GM19351 (cell line): ENCODE data around the gene ZBTB11.
"Not testable (repeated sequence)": the region's sequence is repeated elsewhere in the genome, so short reads cannot be mapped to it uniquely, and the experiment has no call there.

ENCODE experiments used
- ATAC-seq: cut with Tn5 transposase; IDR thresholded peaks from one replicate; pipeline ENCODE4 v1.9.1; 2021; ENCODE audit warnings: mild to moderate bottlenecking, moderate library complexity; ENCODE audit not compliant: unreplicated experiment

Gene ZBTB11

GRCh38 chr3:101676765-101677435 is at the start of gene ZBTB11:
Gene ZBTB11 (minus strand): TSS chr3:101677132. CDS start chr3:101676914, 218 bp downstream.
- ATAC-seq, result peak; percentile 66

DNA sequence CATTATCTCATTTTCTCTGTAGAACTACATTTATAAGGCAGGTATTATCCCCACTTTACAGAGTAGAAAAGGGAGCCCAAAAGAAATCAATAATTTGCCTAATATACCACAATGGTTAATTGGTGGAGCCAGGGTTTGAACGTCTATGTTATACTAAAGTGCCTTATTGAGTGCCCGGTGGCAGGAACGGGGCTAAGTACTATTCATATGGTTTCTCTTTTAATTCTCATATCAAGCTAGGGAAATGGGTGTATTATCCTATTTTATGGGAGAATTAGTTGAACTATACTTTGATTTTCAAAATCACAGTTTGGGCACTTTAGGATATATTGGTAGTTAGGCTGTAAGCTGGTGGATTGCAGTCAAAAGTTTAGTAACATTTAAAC is 49.0 kb upstream of the ZBTB11 start:
- ATAC-seq, result no peak

DNA sequence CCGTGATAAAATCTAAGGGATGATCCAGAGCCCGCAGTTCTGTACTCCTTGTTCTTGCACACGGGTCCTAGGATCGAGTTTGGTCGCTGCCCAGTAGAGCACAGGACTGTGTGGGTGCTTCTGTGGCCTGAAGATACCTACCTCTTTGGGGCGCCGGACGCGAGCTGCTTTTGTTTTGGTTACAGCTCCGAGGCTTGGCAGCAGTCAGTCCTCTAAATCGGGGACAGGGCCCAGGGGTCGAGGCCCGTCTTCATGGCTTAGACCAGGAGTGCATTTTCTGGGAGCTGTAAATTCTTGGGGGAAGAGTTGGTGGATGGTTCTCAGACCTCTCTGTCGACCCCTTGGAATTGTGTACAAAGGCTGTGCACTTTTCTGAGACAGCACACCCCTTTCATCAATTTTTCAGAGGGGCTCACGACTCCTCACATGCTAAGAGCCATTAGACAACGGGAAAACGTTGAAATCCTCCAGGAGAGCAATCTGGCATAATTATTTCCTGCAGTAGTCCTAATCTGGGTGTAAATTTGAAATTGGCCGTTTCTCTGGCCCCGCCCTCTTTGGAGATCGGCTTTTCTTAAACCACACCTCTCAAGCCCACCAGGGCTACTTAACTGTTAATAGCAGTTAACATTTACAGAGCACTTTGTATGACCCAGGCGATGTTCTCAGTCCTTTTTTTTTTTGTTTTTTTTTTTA is 48.4 kb upstream of the ZBTB11 start:
- peak; percentile 22 for ATAC-seq

DNA sequence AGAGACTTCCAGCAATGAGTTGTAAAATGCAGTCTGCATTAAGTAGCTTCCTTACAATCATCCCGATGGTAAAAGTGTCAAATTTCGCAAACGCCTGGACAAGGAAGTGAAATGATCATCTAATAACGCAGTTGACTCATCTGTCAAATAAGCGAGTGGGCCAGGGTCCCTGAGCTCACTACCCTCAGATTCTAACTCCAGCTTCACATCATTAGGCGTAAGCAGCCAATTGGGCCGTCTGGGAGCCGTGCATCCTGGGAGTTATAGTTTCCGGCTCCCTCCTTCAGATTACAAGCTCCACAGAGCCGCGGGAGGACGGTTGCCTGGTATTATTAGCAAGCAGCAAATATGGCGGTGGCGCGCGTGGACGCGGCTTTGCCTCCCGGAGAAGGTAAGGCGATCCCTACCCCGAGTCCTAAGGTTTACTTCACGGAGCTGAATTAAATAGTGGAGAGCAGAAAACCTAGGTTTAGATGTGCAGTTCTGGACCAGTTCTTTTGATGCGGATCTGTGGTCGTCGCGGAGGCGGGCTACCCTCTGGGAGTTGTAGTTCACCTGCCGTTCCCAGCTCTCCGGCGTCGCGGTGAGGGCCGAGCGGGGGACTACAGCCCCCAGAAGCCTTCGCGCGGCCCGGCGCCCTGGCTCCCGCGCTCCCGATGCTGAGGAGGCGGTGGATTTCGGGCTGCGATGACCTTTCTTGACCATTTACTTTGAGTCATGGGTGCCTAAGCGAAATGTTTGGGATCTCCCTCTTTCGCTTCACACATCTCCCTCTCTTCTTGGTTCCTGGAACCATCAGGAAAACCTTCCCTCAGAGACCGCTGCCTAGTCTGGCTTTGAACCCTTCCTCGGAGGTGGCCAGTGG is 47.6 kb upstream of the ZBTB11 start, which contains the start of gene CEP97:
CEP97 (plus strand) TSS at position 286 of the 865 bp plus-strand sequence; CDS start at position 349, 63 bp downstream.
- ATAC-seq, result peak; percentile 83

- peak; percentile 57 for ATAC-seq
These were observed 45.7 kb upstream of the ZBTB11 start for GRCh38 chr3:101722394-101723173.

DNA sequence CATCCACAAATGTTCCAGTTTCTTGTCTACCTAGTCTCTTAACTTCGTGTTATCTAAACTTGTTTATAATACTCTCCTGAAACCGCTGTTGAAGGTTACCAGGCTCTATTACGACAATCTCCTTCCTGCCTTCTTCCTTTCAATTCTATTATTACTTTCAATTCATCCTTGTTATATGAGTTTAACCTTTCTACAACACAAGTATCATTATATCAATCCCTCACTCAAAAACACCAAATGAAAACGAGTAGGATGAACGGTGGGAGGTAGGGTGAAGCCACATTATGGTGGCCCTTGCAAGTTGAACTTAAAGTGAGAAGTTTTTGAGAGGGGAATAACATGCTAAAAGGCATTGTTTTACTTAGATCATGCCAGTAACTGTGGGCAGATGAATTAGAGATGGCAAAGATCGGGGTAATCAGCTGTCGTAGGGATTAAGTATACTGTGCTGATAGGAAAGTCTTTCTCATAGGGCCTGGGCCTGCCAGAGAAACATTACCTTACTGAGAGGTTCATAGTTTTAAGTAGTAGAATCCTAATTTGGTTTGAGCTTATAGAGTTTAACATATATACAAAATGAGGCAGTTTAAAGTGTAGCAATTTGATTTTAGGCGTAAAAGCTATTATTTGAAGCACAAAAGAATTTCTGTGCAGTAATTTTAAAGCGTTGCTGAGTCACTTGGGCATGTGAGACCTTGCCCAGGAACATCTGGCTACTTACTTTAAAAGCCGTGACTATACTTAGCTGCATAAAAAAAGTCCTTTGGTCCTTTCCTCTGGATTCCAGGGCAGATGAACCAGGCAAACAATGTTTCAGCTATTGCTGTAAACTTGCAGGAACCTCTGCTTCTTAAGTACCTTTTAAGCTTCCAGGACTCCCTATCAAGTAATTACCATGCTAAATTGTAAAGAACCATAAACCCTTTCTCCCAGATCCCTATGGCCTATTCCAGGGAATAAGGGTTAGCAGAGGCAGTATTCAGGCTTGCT is 44.2 kb upstream of the ZBTB11 start:
- no peak for ATAC-seq

GRCh38 chr3:101719604-101720185 is 42.8 kb upstream of the ZBTB11 start:
- no peak for ATAC-seq

GRCh38 chr3:101718455-101718854 is 41.5 kb upstream of the ZBTB11 start:
- ATAC-seq, result no peak

GRCh38 chr3:101709126-101709525 is 32.2 kb upstream of the ZBTB11 start:
- no peak for ATAC-seq

DNA sequence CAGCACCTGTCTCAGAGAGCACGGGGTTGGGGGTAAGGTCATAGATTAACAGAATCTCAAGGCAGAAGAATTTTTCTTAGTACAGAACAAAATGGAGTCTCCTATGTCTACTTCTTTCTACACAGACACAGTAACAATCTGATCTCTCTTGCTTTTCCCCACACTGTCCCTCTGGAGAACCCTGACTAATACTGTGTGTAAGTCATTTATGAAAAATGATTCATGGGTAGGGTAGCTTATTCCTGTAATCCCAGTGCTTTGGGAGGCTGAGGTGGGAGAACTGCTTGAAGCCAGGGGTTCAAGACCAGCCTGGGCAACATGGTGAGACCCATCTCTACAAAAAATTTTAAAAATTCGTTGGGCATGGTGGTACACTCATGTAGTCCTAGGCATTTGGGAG is 27.7 kb upstream of the ZBTB11 start:
- not testable (repeated sequence) for ATAC-seq

- no peak for ATAC-seq
These were observed 26.2 kb upstream of the ZBTB11 start for GRCh38 chr3:101703169-101703568.

DNA sequence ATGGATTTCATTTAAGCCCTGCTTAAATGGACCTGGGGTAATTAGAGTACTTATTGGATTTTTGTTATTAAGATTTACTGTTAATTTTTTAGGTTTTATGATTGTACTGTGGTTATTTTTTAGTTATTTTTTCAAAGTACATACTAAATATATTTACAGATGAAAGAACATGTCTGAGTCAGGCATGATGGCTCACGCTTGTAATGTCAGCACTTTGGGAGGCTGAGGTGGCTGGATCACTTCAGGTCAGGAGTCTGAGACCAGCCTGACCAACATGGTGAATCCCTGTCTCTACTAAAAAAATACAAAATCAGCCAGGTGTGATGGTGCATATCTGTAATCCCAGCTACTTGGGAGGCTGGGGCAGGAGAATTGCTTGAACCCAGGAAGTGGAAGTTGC is 25.8 kb upstream of the ZBTB11 start:
- ATAC-seq, result no peak

GRCh38 chr3:101701696-101702634 is 25.0 kb upstream of the ZBTB11 start:
- peak; percentile 12 for ATAC-seq

DNA sequence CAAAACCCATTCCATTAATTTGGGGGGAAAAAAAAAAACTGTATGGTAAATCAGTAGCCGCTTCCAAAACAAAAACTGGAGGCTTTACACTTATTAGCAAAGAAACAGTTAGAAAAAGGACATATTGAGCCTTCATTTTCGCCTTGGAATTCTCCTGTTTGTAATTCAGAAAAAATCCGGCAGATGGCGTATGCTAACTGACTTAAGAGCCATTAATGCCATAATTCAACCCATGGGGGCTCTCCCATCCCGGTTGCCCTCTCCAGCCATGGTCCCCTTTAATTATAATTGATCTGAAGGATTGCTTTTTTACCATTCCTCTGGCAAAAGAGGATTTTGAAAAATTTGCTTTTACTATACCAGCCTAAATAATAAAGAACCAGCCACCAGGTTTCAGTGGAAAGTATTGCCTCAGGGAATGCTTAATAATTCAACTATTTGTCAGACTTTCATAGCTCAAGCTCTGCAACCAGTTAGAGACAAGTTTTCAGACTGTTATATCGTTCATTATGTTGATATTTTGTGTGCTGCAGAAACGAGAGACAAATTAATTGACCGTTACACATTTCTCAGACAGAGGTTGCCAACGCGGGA is 18.9 kb upstream of the ZBTB11 start:
- no peak for ATAC-seq

- ATAC-seq, result not testable (repeated sequence)
These were observed 17.9 kb upstream of the ZBTB11 start for GRCh38 chr3:101694836-101695235.

- peak; percentile 84 for ATAC-seq
These were observed 16.6 kb upstream of the ZBTB11 start for GRCh38 chr3:101693540-101693939.
